ENCODE results near the gene C1orf52. TPM values are rescaled to one million over a fixed set of nuclear protein-coding genes. Genes with fewer than 3 reads are reported as not detected.

The C1orf52 gene
- total and polyA plus RNA-seq, 2 of the 13 experiments (the other 11 are each of a cell fraction or from before 2014, with no cell fraction given): 19.4 to 27.4 TPM

GRCh38 chr1:85295006-85295431 is 35.6 kb upstream of the C1orf52 start:
- Histone ChIP-seq H3K4me3 (replicated peaks in 1 of 3; ENCODE audit: insufficient read depth in 1 of 3, low read depth in 2 of 3, low read length in 3 of 3) (no peak overlapping the region), H3K27me3 (ENCODE audit: control insufficient read depth in 1 of 2, insufficient read depth in 2 of 2, low read length in 2 of 2) (0 out of 5 replicates have a peak, but pooled peaks cover 0 to 8% of the 10 kb centered on the region in 2 experiments), H3K4me1 (ENCODE audit: insufficient read depth, low read length) (peaks cover 20% of the 10 kb centered on the region), H3K79me2 (ENCODE audit: insufficient read depth, low read length) (no peaks in the 10 kb centered on the region), H3K4me2 (ENCODE audit: low read depth, low read length) (no peak overlapping the region), H4K20me1 (ENCODE audit: insufficient read depth, low read length) (no peaks in the 10 kb centered on the region), H2AFZ (ENCODE audit: low read length) (no peak overlapping the region), H3K36me3 (replicated peaks in 1 of 2; ENCODE audit: control insufficient read depth in 1 of 2, insufficient read depth in 2 of 2, low read length in 2 of 2) (no peaks in the 10 kb centered on the region), H3K27ac (ENCODE audit: extremely low read length, insufficient read depth, low read length) (no peak overlapping the region), H3K9me3 (ENCODE audit: low read length) (no peaks in the 10 kb centered on the region), H3K9ac (ENCODE audit: insufficient read depth, low read depth, low read length) (no peak overlapping the region)
- DNase-seq (ENCODE audit: low spot score) (no peak), ATAC-seq (no peak), FAIRE-seq (no peak)
- TF ChIP-seq GABPA (IDR thresholded peaks at IDR 0.05; ENCODE audit: low read depth, low read length) (no peak), GABPA (CRISPR knock-in tag; IDR thresholded peaks at IDR 0.05; ENCODE audit: low read depth) (no peak), ZNF142 (CRISPR knock-in tag; IDR thresholded peaks at IDR 0.05) (no peak), ZNF382 (CRISPR knock-in tag; IDR thresholded peaks at IDR 0.05; ENCODE audit: borderline replicate concordance) (no peak), MED13 (CRISPR knock-in tag; IDR thresholded peaks at IDR 0.05) (no peak), STAT5B (CRISPR knock-in tag; IDR thresholded peaks at IDR 0.05) (no peak)
- intact Hi-C loops (cut with micrococcal nuclease; ENCODE audit: unreplicated experiment): no loop called here
- no TSS peak for BruUV-seq (replicated peaks)
- 10% methylated on average over 3 of the region's 3 CpGs for WGBS (ENCODE audit: low lambda C conversion rate)
- ChIA-PET CTCF (ENCODE audit: low intra/inter-chr PET ratio, low total read pairs) (no interaction called here), POLR2A (no interaction called here)
- in situ Hi-C loops (cut with HindIII; ENCODE audit: extremely low pct_ligation_motif_present, low pct_unique_long_range_greater_than_20kb): no loop called here

All from HepG2 (cell line).